HEK293 (cell line): ENCODE data around the gene PABPC3.

Experiments used
- CTCF ChIA-PET: fragments of 350-600 bp; formaldehyde crosslinking; extraction: SDS; loops from one replicate; lab custom pipeline; 2021; ENCODE audit warnings: antibody characterized with exemption; lab: Yijun Ruan, JAX
- POLR2A ChIA-PET: fragments of 300-600 bp; formaldehyde crosslinking; extraction: SDS; loops from one replicate; lab custom pipeline; 2020; ENCODE audit warnings: antibody characterized with exemption, inconsistent platforms; lab: Yijun Ruan, JAX
- H3K27ac ChIP-seq: fragments of 200-500 bp; sonication (Bioruptor generic); 2 replicates; pipeline ENCODE4 v1.5.1; 2014; ENCODE audit warnings: low read depth, low read length, control low read depth, inconsistent platforms; ENCODE audit errors: extremely low read depth
- H3K36me3 ChIP-seq, 2 experiments: fragments of 200-500 bp in 1 of 2; sonication (Bioruptor generic) in 1 of 2; 1 replicate in 1 of 2; 2 replicates in 1 of 2; pipeline ENCODE4 v1.5.1; 2014 to 2017; ENCODE audit warnings: inconsistent platforms in 2 of 2, low read length in 2 of 2; ENCODE audit not compliant: control insufficient read depth in 2 of 2, insufficient read depth in 1 of 2
- H3K4me1 ChIP-seq: fragments of 200-500 bp; sonication (Bioruptor generic); 2 replicates; pipeline ENCODE4 v1.5.1; 2014; ENCODE audit warnings: mild to moderate bottlenecking, low read length, inconsistent platforms; ENCODE audit not compliant: control insufficient read depth, insufficient read depth
- H3K4me3 ChIP-seq: 2 replicates; pipeline ENCODE4 v1.5.1; 2011; ENCODE audit warnings: low read depth, mild to moderate bottlenecking, control low read depth, low read length, moderate library complexity
- H3K9me3 ChIP-seq: fragments of 200-500 bp; sonication (Bioruptor generic); 2 replicates; pipeline ENCODE4 v1.5.1; 2014; ENCODE audit warnings: low read depth, low read length, inconsistent platforms; ENCODE audit not compliant: control insufficient read depth, insufficient read depth
- AEBP2 ChIP-seq: fragments of 450-650 bp; formaldehyde crosslinking; IDR thresholded peaks from 2 replicates; pipeline ENCODE4 v1.5.1; 2016; ENCODE audit warnings: missing biosample characterization, missing genetic modification characterization, borderline replicate concordance
- BCL11B ChIP-seq: fragments of 450-650 bp; formaldehyde crosslinking; IDR thresholded peaks from 2 replicates; pipeline ENCODE4 v1.5.1; 2016; ENCODE audit warnings: low read depth, missing biosample characterization, missing genetic modification characterization
- CTCF ChIP-seq: fragments of 450-650 bp; formaldehyde crosslinking; IDR thresholded peaks from 2 replicates; pipeline ENCODE4 v1.5.1; 2016; ENCODE audit warnings: missing biosample characterization, missing genetic modification characterization
- FEZF1 ChIP-seq: fragments of 450-650 bp; formaldehyde crosslinking; IDR thresholded peaks from 2 replicates; pipeline ENCODE4 v1.5.1; 2016; ENCODE audit warnings: missing biosample characterization, missing genetic modification characterization
- GFI1B ChIP-seq: fragments of 450-650 bp; formaldehyde crosslinking; IDR thresholded peaks from 2 replicates; pipeline ENCODE4 v1.5.1; 2016; ENCODE audit warnings: missing biosample characterization, missing genetic modification characterization
- GLI4 ChIP-seq: fragments of 450-650 bp; formaldehyde crosslinking; IDR thresholded peaks from 2 replicates; pipeline ENCODE4 v1.5.1; 2016; ENCODE audit warnings: missing biosample characterization, missing genetic modification characterization
- PRDM4 ChIP-seq: fragments of 450-650 bp; formaldehyde crosslinking; IDR thresholded peaks from 2 replicates; pipeline ENCODE4 v1.5.1; 2017; ENCODE audit warnings: missing biosample characterization, missing genetic modification characterization
- YY2 ChIP-seq: fragments of 450-650 bp; formaldehyde crosslinking; IDR thresholded peaks from 2 replicates; pipeline ENCODE4 v1.5.1; 2016; ENCODE audit warnings: missing biosample characterization, missing genetic modification characterization
- ZBTB1 ChIP-seq: fragments of 450-650 bp; formaldehyde crosslinking; IDR thresholded peaks from 2 replicates; pipeline ENCODE4 v1.5.1; 2016; ENCODE audit warnings: missing biosample characterization, missing genetic modification characterization
- ZBTB17 ChIP-seq: fragments of 450-650 bp; formaldehyde crosslinking; IDR thresholded peaks from 2 replicates; pipeline ENCODE4 v1.5.1; 2016; ENCODE audit warnings: missing biosample characterization, missing genetic modification characterization
- ZNF202 ChIP-seq: fragments of 450-650 bp; formaldehyde crosslinking; IDR thresholded peaks from 2 replicates; pipeline ENCODE4 v1.5.1; 2016; ENCODE audit warnings: missing biosample characterization, missing genetic modification characterization, borderline replicate concordance
- ZNF274 ChIP-seq, 2 experiments: fragments of 200-500 bp in 1 of 2; fragments of 450-650 bp in 1 of 2; sonication (Bioruptor generic) in 1 of 2; formaldehyde crosslinking in 1 of 2; IDR thresholded peaks; 2 replicates each; pipeline versions ENCODE4 v1.5.1 to v1.6.1; 2014 to 2016; ENCODE audit warnings: borderline replicate concordance in 1 of 2, inconsistent platforms in 1 of 2, low read length in 1 of 2, missing biosample characterization in 1 of 2, missing genetic modification characterization in 1 of 2
- ZNF398 ChIP-seq: fragments of 450-650 bp; formaldehyde crosslinking; IDR thresholded peaks from 2 replicates; pipeline ENCODE4 v1.5.1; 2017; ENCODE audit warnings: missing biosample characterization, missing genetic modification characterization
- ZNF404 ChIP-seq: fragments of 450-650 bp; formaldehyde crosslinking; IDR thresholded peaks from 2 replicates; pipeline ENCODE4 v1.5.1; 2017; ENCODE audit warnings: missing biosample characterization, missing genetic modification characterization
- ZNF426 ChIP-seq: fragments of 450-650 bp; formaldehyde crosslinking; IDR thresholded peaks from 2 replicates; pipeline ENCODE4 v1.5.1; 2017; ENCODE audit warnings: missing biosample characterization, missing genetic modification characterization, mild to moderate bottlenecking, inconsistent platforms, moderate library complexity
- ZNF530 ChIP-seq: fragments of 450-650 bp; formaldehyde crosslinking; IDR thresholded peaks from 2 replicates; pipeline ENCODE4 v1.5.1; 2016; ENCODE audit warnings: low read depth, missing biosample characterization, missing genetic modification characterization
- ZNF549 ChIP-seq: fragments of 450-650 bp; IDR thresholded peaks from 2 replicates; pipeline ENCODE4 v1.5.1; 2018; ENCODE audit warnings: missing biosample characterization, missing genetic modification characterization, mild to moderate bottlenecking, inconsistent platforms, moderate library complexity
- ZNF571 ChIP-seq: fragments of 450-650 bp; formaldehyde crosslinking; IDR thresholded peaks from 2 replicates; pipeline ENCODE4 v1.5.0; 2017; ENCODE audit warnings: missing biosample characterization, missing genetic modification characterization
- ZNF701 ChIP-seq: fragments of 450-650 bp; formaldehyde crosslinking; IDR thresholded peaks from 2 replicates; pipeline ENCODE4 v1.5.1; 2016; ENCODE audit warnings: missing biosample characterization, missing genetic modification characterization
- ZNF76 ChIP-seq: fragments of 450-650 bp; formaldehyde crosslinking; IDR thresholded peaks from 2 replicates; pipeline ENCODE4; 2016; ENCODE audit warnings: low read depth, missing biosample characterization, missing genetic modification characterization, borderline replicate concordance
- ZNF792 ChIP-seq: fragments of 450-650 bp; formaldehyde crosslinking; IDR thresholded peaks from 2 replicates; pipeline ENCODE4 v1.5.1; 2016; ENCODE audit warnings: missing biosample characterization, missing genetic modification characterization
- ZXDB ChIP-seq: fragments of 450-650 bp; formaldehyde crosslinking; IDR thresholded peaks from 2 replicates; pipeline ENCODE4 v1.5.1; 2016; ENCODE audit warnings: missing biosample characterization, missing genetic modification characterization

The PABPC3 gene

GRCh38 chr13:25116044-25116443 is 20.1 kb downstream of the PABPC3 start (continued):
- TF ChIP-seq ZNF404, result no peak
- TF ChIP-seq CTCF (tag by site-specific recombination), result no peak

- CTCF ChIA-PET, result no interaction called here
Measured at GRCh38 chr13:25117312-25117711, 21.4 kb downstream of the PABPC3 start.

GRCh38 chr13:25118378-25118905 is 22.5 kb downstream of the PABPC3 start:
- Histone ChIP-seq H3K4me1 (no peaks in the 10 kb centered on the region), H3K27ac (no peak overlapping the region), H3K4me3 (no peak overlapping the region), H3K9me3 (no peaks in the 10 kb centered on the region), H3K36me3 (no peaks in the 10 kb centered on the region)
- CTCF ChIA-PET, result no interaction called here
- POLR2A ChIA-PET, result no interaction called here
- TF ChIP-seq GLI4 (tag by site-specific recombination), result no peak
- TF ChIP-seq ZNF701, result no peak
- TF ChIP-seq FEZF1 (tag by site-specific recombination), result no peak
- no peak for TF ChIP-seq ZNF76
- no peak for TF ChIP-seq ZNF530
- no peak for TF ChIP-seq ZNF571 (tag by site-specific recombination)
- no peak for TF ChIP-seq ZNF549 (tag by site-specific recombination)
- TF ChIP-seq ZBTB1, result no peak
- TF ChIP-seq BCL11B (tag by site-specific recombination), result no peak
- no peak for TF ChIP-seq ZNF274 (IDR thresholded peaks at IDR 0.05; ENCODE audit: low read length)
- TF ChIP-seq ZNF274 (tag by site-specific recombination; IDR thresholded peaks at IDR 0.05; ENCODE audit: borderline replicate concordance), result no peak
- no peak for TF ChIP-seq YY2
- no peak for TF ChIP-seq ZNF202 (tag by site-specific recombination)

More at GRCh38 chr13:25117312-25117711, 21.4 kb downstream of the PABPC3 start:
- H3K4me3 ChIP-seq, result no peak overlapping the region
- no peak overlapping the region for H3K27ac ChIP-seq
- no peaks in the 10 kb centered on the region for H3K9me3 ChIP-seq
- POLR2A ChIA-PET, result no interaction called here
- H3K4me1 ChIP-seq, result no peaks in the 10 kb centered on the region
- H3K36me3 ChIP-seq, result no peaks in the 10 kb centered on the region
- TF ChIP-seq ZBTB17, result no peak
- no peak for TF ChIP-seq AEBP2
- TF ChIP-seq ZXDB (tag by site-specific recombination), result no peak
- TF ChIP-seq GFI1B (tag by site-specific recombination), result no peak
- no peak for TF ChIP-seq PRDM4 (tag by site-specific recombination)
- TF ChIP-seq ZNF701, result no peak
- TF ChIP-seq ZNF426 (tag by site-specific recombination), result no peak
- no peak for TF ChIP-seq ZNF792 (tag by site-specific recombination)
- TF ChIP-seq ZNF398, result no peak
